Neuron (in vitro differentiated cells): ENCODE results near the gene MEIS2.

ENCODE experiments used
- H2AFZ ChIP-seq: one replicate; pipeline ENCODE4 v1.6.1; 2013; ENCODE audit warnings: low read depth, mild to moderate bottlenecking, inconsistent platforms, low read length, moderate library complexity
- H3K27me3 ChIP-seq: one replicate; pipeline ENCODE4 v1.6.1; 2013; ENCODE audit warnings: low read length; ENCODE audit not compliant: insufficient read depth
- H3K36me3 ChIP-seq: one replicate; pipeline ENCODE4 v1.6.1; 2013; ENCODE audit warnings: low read length; ENCODE audit not compliant: insufficient read depth
- H3K4me1 ChIP-seq: one replicate; pipeline ENCODE4 v1.6.1; 2013; ENCODE audit warnings: low read length; ENCODE audit not compliant: insufficient read depth
- H3K4me3 ChIP-seq: 2 replicates; pipeline ENCODE4 v1.5.1; 2013; ENCODE audit warnings: mild to moderate bottlenecking, low read length, moderate library complexity
- H3K9me3 ChIP-seq: one replicate; pipeline ENCODE4 v1.6.1; 2013; ENCODE audit warnings: low read length

Gene MEIS2

GRCh38 chr15:36917411-36918267, 182.7 kb downstream of the MEIS2 start:
- H3K4me1 ChIP-seq, result peaks cover 7% of the 10 kb centered on the region
- H3K4me3 ChIP-seq, result no peak overlapping the region
- H3K36me3 ChIP-seq, result peaks cover 2% of the 10 kb centered on the region
- peaks cover 2% of the 10 kb centered on the region for H3K9me3 ChIP-seq
- no peaks in the 10 kb centered on the region for H3K27me3 ChIP-seq
- H2AFZ ChIP-seq, result no peak overlapping the region

- no peak overlapping the region for H3K4me3 ChIP-seq
- H2AFZ ChIP-seq, result no peak overlapping the region
- H3K36me3 ChIP-seq, result peaks cover 2% of the 10 kb centered on the region
- peaks cover 6% of the 10 kb centered on the region for H3K4me1 ChIP-seq
- H3K27me3 ChIP-seq, result no peaks in the 10 kb centered on the region
- H3K9me3 ChIP-seq, result peaks cover 2% of the 10 kb centered on the region
These were observed 185.2 kb downstream of the MEIS2 start for GRCh38 chr15:36914960-36915808.

DNA sequence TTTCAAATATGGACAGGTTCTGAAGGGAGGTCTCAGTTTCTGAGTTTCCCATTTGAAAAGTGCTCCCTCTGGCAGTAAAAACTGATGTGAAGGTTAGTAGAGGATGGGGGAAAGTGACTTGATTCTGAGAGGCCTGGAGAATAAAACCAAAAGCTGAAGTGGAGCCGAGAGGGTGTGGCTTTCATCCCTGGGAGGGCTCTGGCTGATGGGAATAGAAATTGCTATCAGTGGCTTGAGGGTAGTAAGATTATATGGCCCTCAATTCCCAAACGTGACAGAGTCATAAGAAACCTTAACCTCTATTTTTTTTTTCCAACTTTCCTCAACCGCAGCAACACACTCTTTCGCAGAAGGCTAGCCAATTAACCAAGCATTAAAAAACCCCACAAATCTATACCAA, 185.9 kb downstream of the MEIS2 start:
- no peak overlapping the region for H3K4me3 ChIP-seq
- H3K36me3 ChIP-seq, result peaks cover 2% of the 10 kb centered on the region
- no peak overlapping the region for H2AFZ ChIP-seq
- peaks cover 6% of the 10 kb centered on the region for H3K4me1 ChIP-seq
- H3K9me3 ChIP-seq, result peaks cover 2% of the 10 kb centered on the region
- H3K27me3 ChIP-seq, result no peaks in the 10 kb centered on the region

DNA sequence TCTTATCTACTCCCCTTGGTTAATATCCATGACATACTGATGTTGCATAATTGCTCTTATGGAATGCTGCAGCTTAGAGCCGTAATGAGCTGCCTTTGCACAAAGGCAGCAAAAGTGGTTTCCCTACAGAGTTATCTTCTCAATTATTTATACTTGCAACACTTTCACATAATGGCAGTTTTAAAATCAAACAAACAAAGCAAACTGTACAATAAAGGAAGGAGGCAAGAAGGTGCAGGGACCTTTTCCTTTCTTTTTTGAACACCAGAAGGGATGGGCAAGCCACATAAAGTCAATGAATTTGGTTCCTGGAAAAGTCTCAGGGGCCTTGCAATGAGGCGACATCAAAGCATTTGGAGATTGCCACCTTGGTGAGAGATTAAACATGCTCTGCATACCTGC, 188.0 kb downstream of the MEIS2 start:
- peaks cover 10% of the 10 kb centered on the region for H3K4me1 ChIP-seq
- no peak overlapping the region for H2AFZ ChIP-seq
- no peaks in the 10 kb centered on the region for H3K9me3 ChIP-seq
- H3K27me3 ChIP-seq, result no peaks in the 10 kb centered on the region
- no peak overlapping the region for H3K4me3 ChIP-seq
- no peaks in the 10 kb centered on the region for H3K36me3 ChIP-seq

DNA sequence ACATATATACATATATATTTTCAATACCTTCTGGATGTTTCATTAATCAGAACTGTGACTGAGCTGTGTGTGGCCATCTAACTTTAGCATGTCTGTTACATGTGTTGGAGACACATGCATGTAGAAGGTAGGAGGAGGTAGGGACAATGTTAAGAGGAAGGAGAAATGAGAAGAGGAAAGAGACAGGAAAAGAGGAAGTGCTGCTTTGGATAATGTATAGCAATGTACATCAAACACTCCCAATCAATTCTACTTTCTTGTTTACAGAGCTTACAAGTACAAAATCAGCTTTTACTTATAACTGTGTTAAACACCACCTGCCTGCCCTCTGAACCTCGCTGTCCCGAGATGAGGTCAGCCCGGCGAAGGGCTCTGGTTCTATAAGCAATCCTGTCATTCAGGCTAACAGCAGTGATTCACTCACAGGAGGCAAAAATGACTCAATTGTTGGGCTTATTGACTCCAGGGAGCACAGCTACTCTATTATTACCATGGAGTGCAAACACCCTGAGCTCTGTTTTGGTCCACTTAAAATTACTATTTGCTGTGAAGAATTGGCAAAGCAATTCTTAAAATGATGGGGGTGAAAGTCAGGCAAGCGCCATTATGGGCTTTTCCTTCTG, 188.9 kb downstream of the MEIS2 start:
- H3K4me1 ChIP-seq, result peaks cover 12% of the 10 kb centered on the region

DNA sequence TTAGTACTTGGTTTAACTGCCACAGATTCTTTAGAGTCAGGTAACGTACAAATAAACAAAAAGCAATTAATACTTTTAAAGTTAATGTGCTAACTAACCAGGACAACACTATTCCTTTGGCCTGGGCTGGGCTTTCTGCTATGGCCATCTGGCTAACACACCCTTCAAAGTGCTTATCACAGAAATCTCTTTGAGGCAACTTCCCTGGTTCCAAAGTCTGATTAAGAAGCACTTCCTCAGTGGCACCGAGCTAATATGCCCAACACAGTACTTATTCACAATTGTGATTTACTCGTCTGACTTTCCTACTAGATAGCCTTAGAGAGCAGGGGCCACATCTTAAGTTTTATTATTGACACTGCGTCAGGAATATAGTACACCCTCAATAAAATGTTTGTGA, 191.4 kb downstream of the MEIS2 start:
- H3K4me3 ChIP-seq, result no peak overlapping the region
- peaks cover 12% of the 10 kb centered on the region for H3K4me1 ChIP-seq
- no peak overlapping the region for H2AFZ ChIP-seq
- no peaks in the 10 kb centered on the region for H3K36me3 ChIP-seq
- no peaks in the 10 kb centered on the region for H3K27me3 ChIP-seq
- no peaks in the 10 kb centered on the region for H3K9me3 ChIP-seq

More for the DNA sequence above, 188.9 kb downstream of the MEIS2 start:
- no peaks in the 10 kb centered on the region for H3K36me3 ChIP-seq
- H3K9me3 ChIP-seq, result no peaks in the 10 kb centered on the region
- no peak overlapping the region for H3K4me3 ChIP-seq
- no peak overlapping the region for H2AFZ ChIP-seq
- H3K27me3 ChIP-seq, result no peaks in the 10 kb centered on the region

DNA sequence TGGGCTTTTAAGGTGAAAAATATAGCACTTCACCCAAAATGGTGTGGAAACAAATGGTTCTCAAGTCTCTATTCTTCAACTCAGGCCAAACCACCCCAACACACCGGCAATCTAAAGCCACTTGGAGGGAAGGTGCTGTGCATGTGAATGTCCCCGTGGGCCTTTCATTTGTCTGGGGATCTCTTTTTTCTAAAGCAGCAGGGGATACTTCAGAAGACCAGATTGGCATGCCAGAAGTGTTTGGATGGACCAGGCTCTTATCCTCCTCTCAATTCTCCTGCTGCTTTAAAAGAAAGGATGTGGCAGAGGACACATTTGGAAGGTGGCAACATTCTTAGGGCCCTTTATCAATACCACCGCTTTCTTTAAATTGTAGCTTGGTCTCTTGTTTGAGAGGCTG, 193.1 kb downstream of the MEIS2 start:
- H3K4me1 ChIP-seq, result peaks cover 12% of the 10 kb centered on the region

DNA sequence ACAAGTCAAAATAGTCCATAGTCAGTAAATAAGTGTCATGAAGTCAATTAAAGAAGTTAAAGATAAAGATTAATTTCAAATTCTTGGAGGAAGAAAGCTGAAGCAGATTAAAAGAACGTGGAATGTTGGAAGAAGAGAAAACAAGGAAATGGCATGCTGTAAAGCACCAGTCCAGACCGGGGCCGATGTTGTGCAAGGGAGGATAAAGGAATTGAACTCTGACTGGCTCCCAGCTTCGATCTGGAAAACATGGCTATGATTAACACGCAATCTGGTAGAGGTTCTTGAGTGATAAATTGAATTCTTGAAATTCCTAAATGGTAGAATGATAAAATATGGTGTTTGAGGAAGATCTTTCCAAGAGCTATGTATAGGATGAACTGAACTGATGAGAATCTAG, 194.4 kb downstream of the MEIS2 start:
- no peaks in the 10 kb centered on the region for H3K27me3 ChIP-seq
- no peaks in the 10 kb centered on the region for H3K36me3 ChIP-seq
- peaks cover 7% of the 10 kb centered on the region for H3K4me1 ChIP-seq
- no peaks in the 10 kb centered on the region for H3K9me3 ChIP-seq
- no peak overlapping the region for H3K4me3 ChIP-seq
- H2AFZ ChIP-seq, result no peak overlapping the region

More for the DNA sequence above, 193.1 kb downstream of the MEIS2 start:
- no peaks in the 10 kb centered on the region for H3K27me3 ChIP-seq
- no peak overlapping the region for H3K4me3 ChIP-seq
- H3K36me3 ChIP-seq, result no peaks in the 10 kb centered on the region
- no peak overlapping the region for H2AFZ ChIP-seq
- H3K9me3 ChIP-seq, result no peaks in the 10 kb centered on the region

GRCh38 chr15:36904715-36905114, 195.6 kb downstream of the MEIS2 start:
- H3K4me1 ChIP-seq, result peaks cover 8% of the 10 kb centered on the region
- H3K36me3 ChIP-seq, result no peaks in the 10 kb centered on the region
- H3K4me3 ChIP-seq, result no peak overlapping the region
- H3K9me3 ChIP-seq, result no peaks in the 10 kb centered on the region
- no peaks in the 10 kb centered on the region for H3K27me3 ChIP-seq
- H2AFZ ChIP-seq, result no peak overlapping the region

DNA sequence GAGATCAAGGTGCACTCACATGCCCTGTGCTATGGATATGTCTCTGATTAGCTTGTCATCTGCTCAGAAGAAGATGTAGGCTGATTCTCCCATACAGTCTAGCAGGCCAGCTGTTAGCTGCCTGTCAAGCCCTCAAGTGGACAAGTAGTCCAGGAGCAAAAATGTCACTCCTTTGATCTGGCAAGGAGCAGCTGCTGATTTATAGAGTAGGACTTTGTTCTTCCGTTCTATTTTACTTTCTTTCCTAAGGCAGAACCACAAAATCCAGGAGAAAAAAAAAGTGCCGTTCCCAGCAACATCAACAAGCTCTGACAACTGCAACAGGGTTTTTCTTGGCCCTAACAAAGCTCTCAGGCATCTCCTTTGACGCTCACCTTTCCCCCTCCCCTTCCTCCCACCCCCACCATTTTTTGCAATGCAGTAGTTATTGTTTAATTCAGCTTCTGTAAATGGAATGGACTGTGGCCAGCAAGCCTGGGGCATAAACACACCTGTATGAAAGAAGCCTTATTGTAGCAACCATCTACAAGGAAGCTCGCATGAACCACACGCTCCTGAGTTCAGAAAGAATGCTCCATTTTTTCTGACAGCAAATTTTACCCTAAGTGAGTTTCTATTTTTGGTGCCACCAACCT, 196.3 kb downstream of the MEIS2 start:
- H3K4me1 ChIP-seq, result peaks cover 14% of the 10 kb centered on the region
- no peak overlapping the region for H3K4me3 ChIP-seq
- H3K9me3 ChIP-seq, result no peaks in the 10 kb centered on the region
- no peaks in the 10 kb centered on the region for H3K27me3 ChIP-seq
- H2AFZ ChIP-seq, result no peak overlapping the region
- no peaks in the 10 kb centered on the region for H3K36me3 ChIP-seq

- Histone ChIP-seq H3K36me3 (no peaks in the 10 kb centered on the region), H3K27me3 (no peaks in the 10 kb centered on the region), H3K9me3 (no peaks in the 10 kb centered on the region), H2AFZ (no peak overlapping the region), H3K4me1 (peaks cover 23% of the 10 kb centered on the region), H3K4me3 (no peak overlapping the region)
These were observed 197.2 kb downstream of the MEIS2 start for GRCh38 chr15:36903195-36903594.

- no peaks in the 10 kb centered on the region for H3K27me3 ChIP-seq
- no peaks in the 10 kb centered on the region for H3K36me3 ChIP-seq
- H3K4me1 ChIP-seq, result peaks cover 32% of the 10 kb centered on the region
- no peaks in the 10 kb centered on the region for H3K9me3 ChIP-seq
- no peak overlapping the region for H2AFZ ChIP-seq
- H3K4me3 ChIP-seq, result no peak overlapping the region
These were observed 199.3 kb downstream of the MEIS2 start for GRCh38 chr15:36901012-36901411.
